H1 (cell line): ENCODE measurements around the gene GABRA1. TPM values are rescaled to one million over a fixed set of nuclear protein-coding genes. Genes with fewer than 3 reads are reported as not detected.

Source experiments
- CTCF ChIA-PET: fragments of 300-600 bp; sonication (Branson Sonifier 250); formaldehyde crosslinking; loops from one replicate; lab custom pipeline; 2021; ENCODE audit not compliant: partially characterized antibody; lab: Charles Lee
- POLR2A ChIA-PET: fragments of 300-600 bp; sonication (Branson Sonifier 250); formaldehyde crosslinking; loops from one replicate; lab custom pipeline; 2021; ENCODE audit warnings: inconsistent platforms; ENCODE audit not compliant: partially characterized antibody; lab: Charles Lee
- DNase-seq, 2 experiments: peaks; one replicate each; pipeline versions ENCODE4 v3.0.0 to v3.0.0-alpha.2; 2010 to 2022; ENCODE audit warnings: low spot score in 2 of 2, low read depth in 1 of 2, mixed read lengths in 1 of 2
- FAIRE-seq: peaks from 2 replicates; lab custom pipeline; 2011; peaks lifted over from hg19 to GRCh38; lab: Jason Lieb, UNC
- H2AFZ ChIP-seq: 2 replicates; pipeline ENCODE4 v1.8.1; 2012; ENCODE audit warnings: low read length, inconsistent platforms
- H2AK5ac ChIP-seq: 2 replicates; pipeline ENCODE4 v1.6.1; 2013; ENCODE audit warnings: low read depth, low read length
- H2BK120ac ChIP-seq: replicated peaks from 2 replicates; pipeline ENCODE3; 2013; ENCODE audit warnings: low read depth, low read length, inconsistent platforms
- H2BK12ac ChIP-seq: 2 replicates; pipeline ENCODE4 v1.6.1; 2013; ENCODE audit warnings: low read depth, low read length
- H2BK15ac ChIP-seq: 2 replicates; pipeline ENCODE4 v1.6.1; 2013; ENCODE audit warnings: low read length
- H2BK20ac ChIP-seq: 2 replicates; pipeline ENCODE4 v1.6.1; 2013; ENCODE audit warnings: low read length
- H2BK5ac ChIP-seq: 2 replicates; pipeline ENCODE4 v1.6.1; 2013; ENCODE audit warnings: low read depth, low read length
- H3K14ac ChIP-seq: 2 replicates; pipeline ENCODE4 v1.6.1; 2013; ENCODE audit warnings: inconsistent platforms; ENCODE audit not compliant: insufficient read length
- H3K18ac ChIP-seq: 2 replicates; pipeline ENCODE4 v1.6.1; 2013; ENCODE audit warnings: low read length; ENCODE audit errors: extremely low read depth
- H3K23ac ChIP-seq: 2 replicates; pipeline ENCODE4 v1.6.1; 2013; ENCODE audit warnings: inconsistent platforms; ENCODE audit not compliant: insufficient read length
- H3K23me2 ChIP-seq: 2 replicates; pipeline ENCODE4 v1.6.1; 2013; ENCODE audit warnings: low read depth, low read length
- H3K27ac ChIP-seq: 2 replicates; pipeline ENCODE4 v1.6.1; 2011; ENCODE audit warnings: low read depth, low read length, inconsistent platforms
- H3K27me3 ChIP-seq, 4 experiments: replicated peaks in 1 of 4; 1 replicate in 1 of 4; 2 replicates in 3 of 4; pipeline versions ENCODE4 v1.6.1 to v1.8.1; 2011 to 2013; ENCODE audit warnings: low read length in 3 of 4, mild to moderate bottlenecking in 3 of 4, inconsistent platforms in 2 of 4, mixed read lengths in 2 of 4, moderate library complexity in 1 of 4; ENCODE audit not compliant: control insufficient read depth in 3 of 4, insufficient read depth in 3 of 4; ENCODE audit errors: extremely low read depth in 1 of 4
- H3K36me3 ChIP-seq, 4 experiments: 2 replicates each; pipeline versions ENCODE4 v1.6.1 to v1.8.1; 2011 to 2013; ENCODE audit warnings: mild to moderate bottlenecking in 4 of 4, low read length in 3 of 4, moderate library complexity in 2 of 4, control low read depth in 1 of 4, inconsistent platforms in 1 of 4; ENCODE audit not compliant: insufficient read depth in 4 of 4, control insufficient read depth in 2 of 4
- H3K4ac ChIP-seq: replicated peaks from 2 replicates; pipeline ENCODE3; 2013; ENCODE audit warnings: low read length, low read depth, mixed read lengths, inconsistent platforms; ENCODE audit not compliant: insufficient read length
- H3K4me1 ChIP-seq, 4 experiments: replicated peaks in 1 of 4; 1 replicate in 1 of 4; 2 replicates in 3 of 4; pipeline versions ENCODE4 v1.6.1 to v1.8.1; 2011 to 2013; ENCODE audit warnings: low read length in 3 of 4, inconsistent platforms in 2 of 4, mixed read lengths in 1 of 4; ENCODE audit not compliant: insufficient read depth in 4 of 4, control insufficient read depth in 3 of 4
- H3K4me2 ChIP-seq, 2 experiments: 2 replicates each; pipeline versions ENCODE4 v1.6.1 to v1.8.1; 2011 to 2013; ENCODE audit warnings: low read depth in 2 of 2, low read length in 2 of 2, control low read depth in 1 of 2, inconsistent platforms in 1 of 2, mild to moderate bottlenecking in 1 of 2; ENCODE audit not compliant: insufficient read depth in 1 of 2
- H3K4me3 ChIP-seq, 4 experiments: fragments of 200-600, 300-600 bp in 1 of 4; sonication (generic), shearing (Covaris generic), sonication (Bioruptor Twin) in 1 of 4; 2 replicates each; pipeline versions ENCODE4 v1.5.1 to v1.8.1; 2011 to 2016; ENCODE audit warnings: low read length in 4 of 4, low read depth in 3 of 4, control low read depth in 2 of 4, inconsistent platforms in 2 of 4, mild to moderate bottlenecking in 2 of 4, mixed read lengths in 1 of 4, moderate library complexity in 1 of 4; ENCODE audit not compliant: insufficient read depth in 2 of 4; ENCODE audit errors: extremely low read depth in 1 of 4
- H3K56ac ChIP-seq: replicated peaks from 2 replicates; pipeline ENCODE3; 2013; ENCODE audit warnings: low read depth, mild to moderate bottlenecking, mixed read lengths, low read length, inconsistent platforms; ENCODE audit not compliant: insufficient read length
- H3K79me1 ChIP-seq: 2 replicates; pipeline ENCODE4 v1.6.1; 2013; ENCODE audit warnings: low read depth, low read length, control low read depth
- H3K79me2 ChIP-seq, 2 experiments: 2 replicates each; pipeline versions ENCODE4 v1.6.1 to v1.8.1; 2012 to 2013; ENCODE audit warnings: low read length in 2 of 2, mild to moderate bottlenecking in 2 of 2, inconsistent platforms in 1 of 2; ENCODE audit not compliant: insufficient read depth in 2 of 2, control insufficient read depth in 1 of 2
- H3K9ac ChIP-seq, 4 experiments: replicated peaks in 1 of 4; 1 replicate in 1 of 4; 2 replicates in 3 of 4; pipeline versions ENCODE4 v1.6.1 to v1.8.1; 2011 to 2013; ENCODE audit warnings: low read depth in 3 of 4, low read length in 3 of 4, control low read depth in 2 of 4, mild to moderate bottlenecking in 2 of 4, moderate library complexity in 2 of 4, inconsistent platforms in 1 of 4; ENCODE audit errors: extremely low read depth in 1 of 4
- H3K9me3 ChIP-seq, 2 experiments: 2 replicates each; pipeline versions ENCODE4 v1.6.1 to v1.8.1; 2012 to 2013; ENCODE audit warnings: mild to moderate bottlenecking in 2 of 2, moderate library complexity in 2 of 2, control low read depth in 1 of 2, inconsistent platforms in 1 of 2, low read depth in 1 of 2, low read length in 1 of 2, mixed read lengths in 1 of 2; ENCODE audit not compliant: insufficient read depth in 2 of 2
- H4K20me1 ChIP-seq, 2 experiments: replicated peaks in 1 of 2; 2 replicates each; pipeline versions ENCODE3 to v1.8.1; 2011 to 2013; ENCODE audit warnings: inconsistent platforms in 2 of 2, low read length in 2 of 2, mild to moderate bottlenecking in 1 of 2; ENCODE audit not compliant: insufficient read depth in 2 of 2, control insufficient read depth in 1 of 2
- H4K5ac ChIP-seq: 2 replicates; pipeline ENCODE4 v1.6.1; 2013; ENCODE audit warnings: low read length, low read depth, mixed read lengths, inconsistent platforms; ENCODE audit not compliant: insufficient read length
- H4K8ac ChIP-seq: 2 replicates; pipeline ENCODE4 v1.8.0; 2013; ENCODE audit warnings: mild to moderate bottlenecking, moderate library complexity, low read length, inconsistent platforms; ENCODE audit not compliant: insufficient read depth; ENCODE audit errors: extremely low read depth
- H4K91ac ChIP-seq: replicated peaks from 2 replicates; pipeline ENCODE3; 2013; ENCODE audit warnings: low read length, mixed read lengths, inconsistent platforms; ENCODE audit not compliant: insufficient read length
- ASH2L ChIP-seq: fragments of 200-600, 300-600 bp; sonication (generic); IDR thresholded peaks from one replicate; pipeline ENCODE4 v1.7.1; 2017; ENCODE audit warnings: low read length
- CBX5 ChIP-seq: fragments of 300-800, 300-1000 bp; sonication (generic); IDR thresholded peaks from 2 replicates; pipeline ENCODE4 v1.7.1; 2016; ENCODE audit warnings: antibody characterized with exemption, low read length, low read depth
- CEBPB ChIP-seq: IDR thresholded peaks from 2 replicates; pipeline ENCODE4 v1.6.1; 2012; ENCODE audit warnings: low read depth, low read length
- CTBP2 ChIP-seq: IDR thresholded peaks from 2 replicates; pipeline ENCODE4 v1.7.0; 2011; ENCODE audit warnings: borderline replicate concordance, mild to moderate bottlenecking, moderate library complexity, mixed read lengths, low read length; ENCODE audit not compliant: insufficient read depth, insufficient read length
- GTF2F1 ChIP-seq: IDR thresholded peaks from 2 replicates; pipeline ENCODE4 v1.6.1; 2012; ENCODE audit warnings: low read depth, low read length, improper control_type of control experiment, borderline replicate concordance
- MAFK ChIP-seq: IDR thresholded peaks from 2 replicates; pipeline ENCODE4 v1.6.1; 2012; ENCODE audit warnings: low read depth, mild to moderate bottlenecking, improper control_type of control experiment, low read length
- RNF2 ChIP-seq: fragments of 200-900, 300-1000 bp; sonication (generic); IDR thresholded peaks from 2 replicates; pipeline ENCODE4 v1.7.1; 2016; ENCODE audit warnings: borderline replicate concordance, low read depth, mild to moderate bottlenecking, antibody characterized with exemption, low read length; ENCODE audit not compliant: poor library complexity, severe bottlenecking; ENCODE audit errors: missing control alignments
- SUZ12 ChIP-seq: fragments of 200-600 bp; sonication (generic); IDR thresholded peaks from 2 replicates; pipeline ENCODE4 v1.6.1; 2012; ENCODE audit warnings: mild to moderate bottlenecking, inconsistent platforms, low read length, moderate library complexity, mixed read lengths
- TAF1 ChIP-seq: IDR thresholded peaks from 2 replicates; pipeline ENCODE4 v1.6.1; 2011; ENCODE audit warnings: mild to moderate bottlenecking, low read depth, low read length
- TCF12 ChIP-seq: IDR thresholded peaks from 2 replicates; pipeline ENCODE4 v1.6.1; 2011; ENCODE audit warnings: low read depth, mild to moderate bottlenecking, low read length
- YY1 ChIP-seq: IDR thresholded peaks from 2 replicates; pipeline ENCODE4 v1.6.1; 2011; ENCODE audit warnings: low read depth, mild to moderate bottlenecking, low read length
- WGBS, 2 experiments: shearing (Covaris generic) in 1 of 2; methylation state at CpG; one replicate each; pipeline versions ENCODE4 v1.1.6 to v1.1.7; 2013 to 2015; ENCODE audit warnings: low lambda C conversion rate in 2 of 2, mixed read lengths in 2 of 2, inconsistent platforms in 1 of 2, low coverage in 1 of 2, missing lambda C conversion rate in 1 of 2; ENCODE audit not compliant: insufficient replicate concordance in 2 of 2, insufficient coverage in 1 of 2, insufficient read length in 1 of 2; ENCODE audit errors: extremely low coverage in 1 of 2, missing lambda C conversion rate in 1 of 2; 5-methylcytosine and 5-hydroxymethylcytosine counted together
- polyA plus RNA-seq, 7 experiments: library from polyadenylated mRNA; depleted of rRNA in 3 of 7; stranded (reverse) in 5 of 7; unstranded in 2 of 7; fragments of >200 nt in 5 of 7; fragments of 200-250 nt in 2 of 7; gene quantifications; 1 replicate in 5 of 7; 2 replicates in 1 of 7; 4 replicates in 1 of 7; pipeline versions ENCODE4 v1.2.1 to v1.2.3, GENCODE V29; 2011 to 2013; ENCODE audit warnings: missing spikeins in 2 of 7, mixed read lengths in 2 of 7
- total RNA-seq: library from RNA; stranded (reverse); fragmentation: NEBNext Ultra II Directional; extraction: Animal tissue kit (Norgen Biotek cat#: 25700); gene quantifications from 2 replicates; pipeline ENCODE4 v1.2.1, GENCODE V29; 2021
- TF ChIP-seq, protein P1 (sequence below): IDR thresholded peaks from 2 replicates; pipeline ENCODE4 v1.6.1; 2012; ENCODE audit warnings: inconsistent platforms
- TF ChIP-seq, protein P2 (sequence below): IDR thresholded peaks from 2 replicates; pipeline ENCODE4 v1.6.1; 2012; ENCODE audit warnings: inconsistent platforms

The GABRA1 gene
- total and polyA plus RNA-seq, 2 of the 8 experiments (the other 6 are each of a cell fraction or from before 2014, with no cell fraction given), result 4.7 to 16.2 TPM

- no peak overlapping the region for H2BK12ac ChIP-seq
- no peak overlapping the region for H3K9ac ChIP-seq
- H3K23ac ChIP-seq, result no peak overlapping the region
- H3K14ac ChIP-seq, result no peak overlapping the region
- H2BK15ac ChIP-seq, result no peak overlapping the region
- WGBS, 2 experiments, result 2% methylated on average over 12 of the region's 12 CpGs; no CpG with 5 or more reads in 1 of the 2 experiments
- ChIA-PET CTCF (interaction anchor here (0.7 to 1.3 kb wide), 3 partner anchors 22 to 308 kb away, joined by 3 to 4 read pairs (median 3); no protein-coding TSS in a partner anchor), POLR2A (interaction anchor here (2.0 kb wide), 1 partner anchor 10 kb away, joined by 8 read pairs; no protein-coding TSS in a partner anchor)
- FAIRE-seq (no peak), DNase-seq (peak in 1 of 2 experiments; percentile 45)
- H4K91ac ChIP-seq, result no peak overlapping the region
- no peaks in the 10 kb centered on the region for H3K79me1 ChIP-seq
- H3K27me3 ChIP-seq, result peaks cover 0 to 8% (median 4%) of the 10 kb centered on the region in 4 experiments; a peak in 4 of 7 replicates
- H3K9me3 ChIP-seq, result no peaks in the 10 kb centered on the region
- no peak overlapping the region for H2BK20ac ChIP-seq
- no peak overlapping the region for H4K5ac ChIP-seq
- H3K4ac ChIP-seq, result no peak overlapping the region
- H2AFZ ChIP-seq, result peak overlapping the region; percentile 90; the same call in 1 of the 2 replicates
- no peak overlapping the region for H4K8ac ChIP-seq
- H2AK5ac ChIP-seq, result no peak overlapping the region
- peaks cover 8% of the 10 kb centered on the region; the same call in 1 of the 2 replicates for H3K23me2 ChIP-seq
- no peak overlapping the region for H2BK5ac ChIP-seq
- H3K18ac ChIP-seq, result no peak overlapping the region
- H3K56ac ChIP-seq, result no peak overlapping the region
- H3K79me2 ChIP-seq, result peaks cover 0 to 10% of the 10 kb centered on the region in 2 experiments; a peak in 1 of 4 replicates
- H3K4me2 ChIP-seq, result peak overlapping the region; percentile 90 to 98
- H3K4me1 ChIP-seq, result peaks cover 0 to 6% (median 2%) of the 10 kb centered on the region in 4 experiments; a peak in 3 of 7 replicates
- no peaks in the 10 kb centered on the region for H3K36me3 ChIP-seq
- H3K4me3 ChIP-seq, result peak overlapping the region; percentile 54 to 90 (median 68)
- H4K20me1 ChIP-seq, result no peaks in the 10 kb centered on the region
- no peak overlapping the region for H3K27ac ChIP-seq
- no peak overlapping the region for H2BK120ac ChIP-seq
- no peak for TF ChIP-seq GTF2F1
- TF ChIP-seq MAFK, result no peak
- TF ChIP-seq ASH2L, result peak; percentile 56
- peak; percentile 37; the same call in 1 of the 2 replicates for TF ChIP-seq SUZ12
- TF ChIP-seq CBX5, result no peak
- no peak for TF ChIP-seq CEBPB
- TF ChIP-seq CTBP2, result no peak
- TF ChIP-seq, protein P1, sequence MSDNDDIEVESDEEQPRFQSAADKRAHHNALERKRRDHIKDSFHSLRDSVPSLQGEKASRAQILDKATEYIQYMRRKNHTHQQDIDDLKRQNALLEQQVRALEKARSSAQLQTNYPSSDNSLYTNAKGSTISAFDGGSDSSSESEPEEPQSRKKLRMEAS, result no peak
- TF ChIP-seq RNF2, result no peak
- TF ChIP-seq TAF1, result no peak
- TF ChIP-seq, protein P2, sequence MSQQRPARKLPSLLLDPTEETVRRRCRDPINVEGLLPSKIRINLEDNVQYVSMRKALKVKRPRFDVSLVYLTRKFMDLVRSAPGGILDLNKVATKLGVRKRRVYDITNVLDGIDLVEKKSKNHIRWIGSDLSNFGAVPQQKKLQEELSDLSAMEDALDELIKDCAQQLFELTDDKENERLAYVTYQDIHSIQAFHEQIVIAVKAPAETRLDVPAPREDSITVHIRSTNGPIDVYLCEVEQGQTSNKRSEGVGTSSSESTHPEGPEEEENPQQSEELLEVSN, result no peak
- TF ChIP-seq TCF12, result no peak
- no peak for TF ChIP-seq YY1
These were observed 473 bp upstream of the GABRA1 start for GRCh38 chr5:161847447-161847846.
